HG03039 (cell line): ENCODE measurements around the gene TGFB3.
A peak's percentile ranks its signal among the peaks of the same experiment; 100 is the strongest.

Source experiments
- ATAC-seq: cut with Tn5 transposase; IDR thresholded peaks from one replicate; pipeline ENCODE4 v1.9.1; 2021; ENCODE audit warnings: mild to moderate bottlenecking, moderate library complexity; ENCODE audit not compliant: unreplicated experiment

The TGFB3 gene

DNA sequence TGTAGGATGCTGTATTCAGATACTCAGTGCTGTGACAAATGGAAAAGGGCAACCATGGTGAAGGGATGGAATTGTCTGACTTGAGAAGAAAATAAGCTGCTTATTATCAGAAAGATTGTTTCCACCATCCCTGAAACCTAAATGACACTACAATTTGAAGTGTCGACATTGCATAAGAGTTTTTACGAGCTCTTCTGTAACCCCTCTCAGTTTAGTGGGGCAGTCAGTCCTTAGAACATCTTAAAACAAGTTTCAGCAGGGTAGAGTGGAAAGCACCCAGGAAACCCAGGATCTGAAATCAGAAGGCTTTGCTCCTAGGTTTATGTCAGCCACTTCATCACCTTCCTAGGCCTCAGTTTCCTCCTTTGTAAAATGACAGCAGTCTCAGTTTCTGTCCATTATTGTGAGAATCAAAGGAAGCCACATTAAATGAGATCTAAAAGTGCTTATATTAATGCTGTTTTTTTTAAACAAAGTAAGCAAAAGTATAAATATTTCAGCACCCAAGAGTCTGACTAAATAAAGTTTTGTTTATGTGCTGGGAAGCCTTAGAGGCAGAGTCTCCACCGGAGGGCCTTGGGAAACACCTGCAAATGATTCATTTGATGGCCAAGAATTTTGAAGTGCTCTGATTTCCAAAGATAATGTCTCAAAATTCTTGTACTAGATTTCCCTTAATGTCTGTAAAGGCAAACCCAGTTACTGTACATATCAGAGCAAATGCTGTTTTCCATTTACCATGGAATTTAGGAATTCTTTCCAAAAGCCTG, 5.6 kb upstream of the TGFB3 start:
- ATAC-seq: no peak

DNA sequence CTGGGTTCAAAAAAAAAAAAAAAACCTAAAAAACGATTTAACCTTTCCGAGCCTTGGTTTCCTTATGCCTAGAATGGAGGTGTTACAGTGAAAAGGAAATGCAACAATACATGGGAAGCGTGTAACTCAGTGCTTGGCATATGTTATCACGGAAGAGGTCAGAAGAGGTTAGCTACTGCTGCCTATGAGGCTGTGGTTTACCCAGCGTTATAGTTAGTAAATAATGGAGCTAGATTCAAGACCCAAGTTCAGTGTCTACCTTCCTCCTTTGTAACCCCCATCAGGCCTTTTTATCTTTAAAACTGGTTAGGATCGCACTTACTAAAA, 4.6 kb upstream of the TGFB3 start:
- no peak for ATAC-seq

DNA sequence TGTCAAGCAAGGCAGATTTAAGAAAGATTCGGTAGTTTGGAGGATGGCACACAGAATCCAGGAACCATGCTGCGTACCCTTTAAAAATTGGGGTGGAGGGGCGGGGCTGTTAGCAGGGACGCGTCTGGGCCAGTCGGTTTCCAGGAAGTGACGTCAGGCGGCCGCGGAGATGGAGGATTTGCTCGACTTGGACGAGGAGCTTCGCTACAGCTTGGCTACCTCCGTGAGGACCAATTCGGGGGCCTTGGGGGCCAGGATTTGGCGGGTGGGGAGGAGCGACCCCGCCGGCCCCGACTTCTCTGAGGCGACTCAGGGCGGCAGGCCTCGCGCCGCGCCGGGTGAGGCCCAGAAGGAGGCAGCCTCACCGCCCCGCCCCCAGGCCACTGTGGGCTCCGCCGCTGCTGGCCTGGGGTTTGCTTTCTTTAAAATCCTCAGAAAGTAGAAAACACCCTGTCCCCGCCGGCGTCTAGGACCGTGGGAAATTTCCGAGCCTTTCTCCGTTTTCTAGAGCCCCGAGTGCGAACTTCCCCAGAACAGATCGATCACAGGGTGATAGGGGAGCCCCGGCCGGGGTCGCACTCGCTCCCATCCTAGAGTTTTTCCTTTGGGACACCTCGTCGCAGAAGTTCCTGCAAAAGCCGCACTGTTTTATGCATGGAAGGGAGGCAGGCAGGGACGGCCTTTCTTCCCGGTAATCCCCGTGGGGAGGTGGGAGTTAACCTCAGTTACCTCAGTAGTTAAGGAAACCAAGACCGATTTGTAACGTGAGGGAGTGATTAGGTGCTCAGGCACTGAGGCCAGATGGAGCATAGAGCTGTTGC, 4.0 kb upstream of the TGFB3 start, which contains the start of gene IFT43:
Gene IFT43, plus strand, starts transcription at position 146 of the 821 bp plus-strand sequence. Its CDS starts 24 bp downstream, at position 170.
- ATAC-seq: peak; percentile 61

DNA sequence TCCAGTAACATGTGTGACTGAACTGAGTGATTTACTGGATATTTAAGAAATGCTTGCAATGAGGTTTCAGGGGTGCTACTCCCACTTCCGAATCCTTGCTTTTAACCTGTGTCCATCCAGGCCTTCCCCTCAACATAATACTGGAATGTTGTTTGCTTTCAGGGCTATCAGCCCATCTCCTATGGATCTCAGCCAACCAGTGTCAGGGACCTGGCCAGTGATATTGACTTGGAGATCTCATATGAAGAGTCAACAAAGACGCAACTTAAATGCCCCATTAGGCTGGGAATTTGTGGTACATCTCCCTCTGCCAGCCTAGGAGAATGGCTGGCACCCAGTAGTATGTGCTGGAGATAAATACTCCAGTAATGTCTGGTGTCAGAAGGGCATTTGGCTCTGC, 2.9 kb upstream of the TGFB3 start:
- no peak for ATAC-seq

DNA sequence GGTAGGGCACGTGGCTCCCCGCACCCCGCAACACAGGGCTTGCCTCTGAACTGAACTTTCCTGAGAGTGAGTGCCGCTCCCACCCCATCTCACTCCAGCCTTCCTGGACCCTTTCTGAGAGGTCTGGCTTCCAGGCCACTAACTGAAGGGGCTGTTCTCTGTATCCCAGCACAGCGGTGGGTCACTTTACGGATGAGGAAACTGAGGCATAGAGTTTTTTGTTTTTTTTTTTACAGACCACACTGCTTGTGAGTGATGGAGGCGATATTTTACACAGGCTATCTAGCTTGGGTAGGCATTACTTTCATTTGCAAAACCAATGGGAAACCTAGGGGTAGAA, 1.2 kb upstream of the TGFB3 start:
- no peak for ATAC-seq

DNA sequence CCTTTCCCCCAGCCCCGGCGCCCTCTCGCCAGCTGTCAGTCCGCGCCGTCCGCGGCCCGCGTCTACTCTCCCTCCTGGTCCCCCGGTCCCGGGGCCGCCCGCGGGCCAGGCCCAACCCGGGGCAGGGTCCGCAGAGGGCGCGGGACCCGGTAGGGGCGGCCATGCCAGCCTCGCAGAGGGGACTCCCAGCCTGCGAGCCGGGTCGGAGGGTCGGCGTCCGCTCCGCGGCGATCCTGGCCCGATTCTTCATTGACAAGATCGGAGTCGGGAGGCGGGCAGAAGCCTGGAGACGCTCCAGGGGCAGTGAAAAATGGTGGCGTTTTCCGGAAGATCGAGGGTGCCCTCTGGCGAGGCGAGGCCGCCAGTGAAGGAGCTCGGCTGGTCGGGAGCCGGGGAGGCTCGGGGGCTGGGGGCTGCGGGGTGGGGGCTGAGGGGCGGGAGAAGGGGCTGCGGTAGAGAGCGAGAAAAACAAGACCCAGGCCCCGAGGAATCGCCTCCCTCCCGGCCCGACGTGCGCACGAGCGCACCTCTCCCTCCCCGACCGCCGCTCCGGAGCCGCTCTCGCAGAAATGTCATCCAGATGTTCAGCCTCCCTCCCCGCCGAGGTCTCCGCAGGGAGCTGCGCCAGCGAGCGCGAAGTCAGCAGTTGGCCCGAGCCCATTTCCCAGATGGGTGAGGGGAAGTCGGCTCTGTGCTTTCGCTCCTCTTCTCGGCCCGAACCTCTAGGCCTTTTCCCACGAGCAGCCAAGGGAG, 647 bp upstream of the TGFB3 start:
- ATAC-seq: peak; percentile 39

DNA sequence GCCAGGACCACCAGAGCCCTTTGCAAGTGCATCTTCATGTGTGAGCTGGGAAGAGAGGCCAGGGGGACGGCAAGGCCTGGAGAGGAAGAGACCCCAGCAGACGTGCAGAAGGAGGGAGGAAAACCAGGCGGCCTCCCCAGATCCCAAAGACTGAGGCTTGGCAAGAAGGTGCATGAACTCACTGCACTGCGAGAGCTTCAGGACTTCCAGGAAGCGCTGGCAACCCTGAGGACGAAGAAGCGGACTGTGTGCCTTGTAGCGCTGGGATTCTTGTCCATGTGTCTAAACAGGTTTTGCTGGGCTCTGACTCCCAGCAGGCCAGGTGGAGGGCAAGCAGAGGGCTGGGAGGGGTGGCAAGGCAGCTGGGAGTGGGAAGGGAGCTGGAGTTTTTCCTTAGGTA, 939 bp downstream of the TGFB3 start:
- no peak for ATAC-seq

DNA sequence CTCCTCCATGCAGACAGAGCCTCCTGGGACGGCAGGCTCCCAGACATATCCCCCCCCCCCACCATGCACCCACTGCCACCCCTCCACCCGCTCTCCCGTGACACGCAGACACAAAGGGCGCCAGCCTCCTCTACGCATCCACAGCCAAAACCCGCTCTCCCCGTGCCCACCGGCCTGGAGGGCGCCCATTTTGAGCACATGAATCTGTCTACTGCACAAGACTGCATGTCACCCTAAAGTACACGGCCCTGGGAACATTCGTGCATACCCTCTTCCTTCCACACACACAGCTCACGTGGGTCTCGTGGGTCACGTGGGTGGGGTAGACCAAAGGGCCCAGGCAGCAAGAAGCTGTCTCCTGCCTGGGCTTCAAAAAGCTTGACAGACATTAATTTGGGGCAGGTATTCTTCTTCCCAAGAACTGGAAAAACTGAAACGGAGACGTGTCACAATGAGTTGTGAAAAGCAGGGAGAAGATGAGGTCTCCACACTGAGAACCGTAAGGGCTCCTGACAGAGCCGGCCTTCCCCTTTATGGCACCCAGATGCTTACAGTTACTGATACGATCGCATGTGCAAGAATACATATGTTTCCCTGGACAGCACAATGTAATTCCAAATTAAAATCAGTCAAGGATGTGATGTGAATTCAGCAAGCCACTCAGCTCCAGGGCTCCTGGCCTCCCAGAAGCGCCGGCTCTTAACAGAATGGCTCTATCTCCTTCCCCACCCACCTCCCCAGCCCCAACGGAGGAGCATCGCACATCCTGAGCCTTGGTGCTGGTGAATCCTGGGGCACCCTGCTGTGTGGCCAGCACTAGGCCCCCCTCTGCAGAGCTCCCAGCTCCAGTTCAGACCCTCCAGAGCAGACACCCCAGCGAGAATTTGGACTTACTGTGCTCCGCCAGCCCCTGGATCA, 1.9 kb downstream of the TGFB3 start:
- no peak for ATAC-seq

DNA sequence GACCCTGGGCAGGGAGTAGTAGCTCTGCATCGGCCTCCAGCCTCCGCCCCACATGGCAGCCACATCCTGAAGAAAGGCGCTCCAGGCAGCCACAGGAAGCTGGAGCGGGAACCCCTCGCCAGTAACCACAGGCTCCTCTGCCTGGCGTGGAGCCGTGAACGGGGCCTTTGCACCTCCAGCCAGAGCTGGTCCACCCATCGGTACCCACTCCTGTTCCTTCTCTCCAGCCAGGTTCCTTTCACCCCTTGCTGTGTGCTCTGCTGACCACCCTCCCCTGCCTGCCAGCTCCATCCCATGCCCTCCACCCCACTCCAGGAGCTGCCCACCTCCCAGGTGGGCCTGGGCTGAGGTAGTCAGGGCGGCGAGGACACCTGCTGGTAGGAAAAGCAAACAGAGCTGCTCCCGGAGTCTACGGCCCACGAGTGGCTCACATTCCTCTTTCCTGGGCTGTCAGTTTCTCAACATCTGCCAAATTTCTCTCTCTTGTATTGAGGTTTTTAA, 2.7 kb downstream of the TGFB3 start:
- no peak for ATAC-seq

DNA sequence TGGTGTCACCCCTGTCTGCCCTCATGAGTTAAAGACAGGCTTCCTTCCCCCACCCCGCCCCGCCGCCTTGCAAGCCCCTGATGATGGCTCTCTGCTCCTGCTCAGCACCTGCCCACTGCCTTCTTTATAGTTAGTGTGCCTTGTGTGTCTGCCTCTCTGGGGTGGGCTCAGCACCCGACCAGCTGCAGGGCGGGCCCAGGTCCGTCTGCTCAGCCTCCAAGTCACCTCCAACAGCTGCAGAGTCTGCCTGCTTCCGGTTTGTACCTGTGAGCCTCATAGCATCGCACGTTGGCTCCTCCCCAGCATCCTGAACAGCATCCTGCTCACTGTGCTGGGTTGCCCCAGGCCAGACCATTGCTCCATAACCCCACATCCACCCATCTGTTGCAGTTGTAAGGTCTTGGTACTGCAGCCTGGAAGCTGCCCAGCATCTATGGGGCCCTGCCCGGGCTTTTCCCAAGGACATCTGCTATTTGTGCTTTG, 3.5 kb downstream of the TGFB3 start:
- no peak for ATAC-seq

DNA sequence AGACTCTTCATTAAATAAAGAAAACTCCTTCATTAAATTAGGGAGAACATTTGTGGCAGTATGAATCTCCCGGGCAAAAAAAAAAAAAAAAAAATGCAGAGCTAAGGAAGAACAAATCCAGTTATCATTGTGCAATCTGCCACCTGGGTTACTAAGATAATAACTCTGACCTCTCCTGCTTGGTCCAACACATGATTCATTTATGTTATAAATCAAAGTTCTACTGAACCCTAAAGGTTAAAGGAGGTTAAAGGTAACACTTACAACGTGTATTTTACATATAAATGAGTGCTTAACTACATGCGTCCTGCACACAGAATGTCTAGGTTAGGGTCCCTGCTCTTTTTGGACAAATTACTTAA, 4.2 kb downstream of the TGFB3 start:
- no peak for ATAC-seq

DNA sequence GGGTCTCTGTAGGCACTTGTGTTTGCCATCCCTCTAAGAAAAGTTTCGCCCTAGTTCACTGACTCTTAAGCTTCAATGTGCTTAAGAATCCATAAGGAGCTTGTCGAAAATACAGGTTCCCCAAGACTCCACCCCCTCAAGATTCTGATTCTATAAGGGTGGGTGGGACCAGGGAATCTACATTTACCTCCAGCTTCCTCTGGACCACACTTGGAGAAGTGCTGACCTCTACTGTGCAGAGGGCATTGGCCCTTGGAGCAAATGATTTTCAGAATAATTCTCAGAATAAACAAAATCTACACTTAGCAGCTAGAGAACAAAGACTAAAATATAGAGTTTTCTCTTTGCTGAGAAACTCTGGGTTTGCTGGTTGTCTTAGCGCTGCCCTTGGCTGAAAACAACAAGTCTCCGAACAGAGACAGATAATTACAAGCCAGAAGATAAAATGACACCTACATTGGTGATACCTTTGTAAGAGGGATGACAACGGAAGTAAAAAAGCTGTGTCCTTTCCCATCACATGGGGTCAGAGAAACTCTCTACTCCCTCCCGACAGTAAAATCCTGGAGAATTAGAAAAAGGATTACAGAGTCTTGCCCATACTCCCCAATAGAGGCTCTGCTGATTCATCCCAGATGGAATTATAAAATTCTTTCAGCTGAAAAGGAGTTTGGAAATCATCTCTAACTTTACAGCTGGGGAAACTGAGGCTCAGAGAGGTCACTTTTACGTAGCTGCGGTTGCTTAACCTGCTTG, 4.8 kb downstream of the TGFB3 start:
- no peak for ATAC-seq

DNA sequence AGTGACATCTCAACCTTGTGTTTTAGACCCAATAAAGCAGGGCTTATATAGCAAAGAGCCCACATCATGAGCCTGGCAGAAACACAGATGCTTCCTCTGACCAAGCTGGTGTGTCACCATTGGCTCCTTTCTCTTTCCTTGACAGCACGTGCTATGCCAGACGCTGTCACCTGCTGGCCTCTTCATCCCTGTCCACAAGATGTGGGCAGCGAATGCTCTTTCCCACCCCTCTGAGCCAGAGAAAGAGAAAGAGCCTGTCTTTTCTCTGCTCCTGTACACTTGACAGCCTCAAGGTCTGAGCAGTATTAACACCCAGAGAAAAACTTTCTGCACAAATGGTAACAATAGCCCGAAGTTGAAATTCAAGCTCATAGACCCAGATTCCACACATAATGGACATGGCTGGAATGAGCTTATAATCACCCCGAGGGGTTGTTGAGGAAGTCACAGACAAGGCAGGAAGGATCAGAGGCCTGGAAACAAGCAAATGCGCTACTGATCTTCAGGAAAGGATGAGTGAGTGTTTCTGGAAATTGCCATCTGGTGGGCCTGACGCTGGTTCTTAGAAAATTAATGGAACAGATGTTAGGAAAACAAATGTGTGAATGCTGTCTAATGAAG, 8.9 kb downstream of the TGFB3 start:
- ATAC-seq: no peak

DNA sequence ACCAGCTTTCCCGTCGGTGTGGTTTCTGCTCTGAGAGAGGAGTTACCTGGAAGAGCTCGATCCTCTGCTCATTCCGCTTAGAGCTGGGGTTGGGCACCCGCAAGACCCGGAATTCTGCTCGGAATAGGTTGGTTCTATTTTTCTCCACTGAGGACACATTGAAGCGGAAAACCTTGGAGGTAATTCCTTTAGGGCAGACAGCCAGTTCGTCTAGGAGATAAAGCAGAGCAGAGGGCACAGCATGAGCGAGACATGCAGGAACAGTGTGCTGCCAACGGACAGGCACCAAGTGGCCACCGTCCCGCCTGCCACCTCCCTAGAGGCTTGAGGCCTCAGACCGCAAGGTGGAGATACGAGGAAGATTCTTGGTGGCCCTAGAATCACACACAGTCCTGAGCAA, 10.3 kb downstream of the TGFB3 start:
- ATAC-seq: no peak

DNA sequence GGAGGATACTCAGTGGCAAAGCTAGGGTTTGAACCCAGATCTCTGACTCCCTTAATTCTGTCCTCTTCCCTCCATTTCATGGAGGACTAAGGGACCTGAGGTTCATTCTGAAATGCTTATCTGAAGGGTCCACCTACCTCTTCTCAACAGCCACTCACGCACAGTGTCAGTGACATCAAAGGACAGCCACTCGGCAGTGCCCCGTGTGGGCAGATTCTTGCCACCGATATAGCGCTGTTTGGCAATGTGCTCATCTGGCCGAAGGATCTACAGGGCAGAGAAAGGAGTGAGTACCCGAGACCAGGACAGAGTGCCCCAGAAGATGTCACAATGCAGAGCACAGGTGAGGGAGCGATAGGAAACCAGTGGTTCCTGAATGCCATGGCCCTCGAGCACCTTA, 10.8 kb downstream of the TGFB3 start:
- ATAC-seq: no peak

DNA sequence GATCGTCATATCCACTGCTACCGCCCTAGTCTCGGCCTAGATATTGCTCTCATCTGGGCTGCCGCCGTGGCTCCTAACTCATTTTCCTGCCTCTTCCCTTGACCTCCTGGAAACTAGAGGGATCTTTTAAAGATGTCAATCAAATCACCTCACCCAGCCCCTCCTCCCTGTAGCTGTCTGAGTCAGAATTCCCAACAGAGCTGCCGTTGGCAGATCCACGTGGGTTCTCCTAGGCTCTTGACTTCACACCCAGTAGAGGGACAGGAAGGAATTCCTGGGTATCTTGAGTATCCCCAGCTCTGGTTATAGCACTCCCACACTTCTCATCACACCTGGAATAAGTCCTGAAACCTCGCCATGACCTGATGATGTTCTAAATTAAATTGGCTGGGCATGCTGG, 11.9 kb downstream of the TGFB3 start:
- no peak for ATAC-seq

DNA sequence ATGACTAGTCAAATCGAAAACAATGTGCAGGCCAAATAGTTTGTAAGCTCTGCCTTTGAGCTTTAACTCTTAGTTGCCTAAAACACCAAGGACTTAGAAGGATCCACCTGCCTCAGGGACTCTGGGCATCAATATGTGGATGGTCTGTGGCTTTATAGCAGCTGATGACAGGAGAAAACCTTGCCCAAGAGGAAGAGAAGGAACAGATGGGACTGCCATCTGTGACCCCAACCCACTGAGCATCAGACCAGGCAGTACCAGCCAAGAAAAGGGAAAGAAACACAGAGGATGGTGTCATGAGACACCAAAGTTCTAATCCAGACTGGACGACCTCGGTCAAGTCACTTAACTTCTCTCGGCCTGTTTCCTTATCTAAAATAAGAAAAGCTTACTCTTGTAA, 12.7 kb downstream of the TGFB3 start:
- no peak for ATAC-seq

DNA sequence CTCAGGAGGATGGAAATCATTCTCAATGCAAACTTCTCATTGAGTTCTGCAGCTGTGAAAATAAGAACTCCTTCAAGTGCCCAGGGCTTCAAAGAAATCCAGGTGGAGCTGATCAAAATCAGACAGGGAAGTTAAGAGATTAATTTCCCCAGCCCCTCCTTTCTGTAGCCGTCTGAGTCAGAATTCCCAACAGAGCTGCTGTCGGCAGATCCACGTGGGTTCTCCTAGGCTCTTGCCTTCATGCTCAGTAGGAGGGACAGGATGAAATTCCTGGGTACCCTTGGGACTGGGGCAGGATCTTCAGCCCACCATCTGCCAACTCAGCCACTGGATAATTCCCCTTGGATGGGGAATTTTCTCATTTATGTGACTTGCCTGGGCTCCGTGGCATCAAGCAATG, 13.3 kb downstream of the TGFB3 start:
- no peak for ATAC-seq

DNA sequence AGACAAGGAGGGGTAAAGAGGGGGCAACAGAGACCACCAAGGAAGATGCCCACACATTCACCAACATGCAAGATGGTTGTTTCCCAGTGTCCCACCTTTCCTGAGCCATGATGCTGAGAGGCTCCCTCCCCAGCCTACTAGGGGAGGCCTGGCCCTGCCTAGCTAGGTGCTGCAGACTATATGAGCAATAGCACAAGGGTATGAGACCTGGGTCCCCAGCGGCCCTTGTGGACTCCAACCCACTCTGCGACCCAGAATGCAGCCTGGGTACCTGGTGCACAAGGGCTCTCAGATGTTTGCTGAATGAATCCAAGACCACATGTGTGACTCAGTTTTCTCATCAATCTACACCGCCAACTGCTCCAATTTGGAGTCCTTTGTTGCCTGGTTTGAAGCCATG, 13.9 kb downstream of the TGFB3 start:
- no peak for ATAC-seq
